Measurements from ENCODE around the gene ANAPC7.
A peak's percentile ranks its signal among the peaks of the same experiment; 100 is the strongest.
"Not testable (repeated sequence)": the region's sequence is repeated elsewhere in the genome, so short reads cannot be mapped to it uniquely, and the experiment has no call there.

The ANAPC7 gene

DNA sequence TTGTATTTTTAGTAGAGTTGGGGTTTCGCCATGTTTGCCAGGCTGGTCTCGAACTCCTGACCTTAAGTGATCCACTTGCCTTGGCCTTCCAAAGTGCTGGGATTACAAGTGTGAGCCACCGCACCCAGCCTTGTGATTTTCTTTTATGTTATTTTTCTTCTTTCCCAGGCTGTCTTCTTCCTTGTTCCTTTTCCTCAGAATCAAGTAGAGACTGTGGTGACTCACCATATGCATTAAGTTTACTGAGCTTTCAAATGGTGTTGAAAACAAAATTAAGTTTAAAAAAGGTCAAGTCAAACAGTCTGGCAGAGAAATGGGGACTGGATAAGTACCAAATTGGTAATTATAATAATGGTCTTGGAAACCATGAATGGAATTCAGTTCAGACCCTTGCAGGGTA, 40.9 kb upstream of the ANAPC7 start:
- Histone ChIP-seq H3K4me2 (ENCODE audit: low read length, poor library complexity, severe bottlenecking) (no peak overlapping the region), H3K4ac (ENCODE audit: low read depth in 1 of 2, low read length in 2 of 2) (no peak overlapping the region), H3K9ac (ENCODE audit: low read length) (no peak overlapping the region), H3K36me3 (ENCODE audit: control insufficient read depth in 1 of 2, insufficient read depth in 2 of 2, low read depth in 1 of 2, low read length in 2 of 2) (peaks cover 37 to 63% of the 10 kb centered on the region in 2 experiments), H3K4me3 (ENCODE audit: insufficient read depth in 1 of 2, low read depth in 1 of 2, low read length in 2 of 2) (no peak overlapping the region), H4K91ac (ENCODE audit: low read length) (no peak overlapping the region), H3K27ac (ENCODE audit: low read length, poor library complexity, severe bottlenecking) (no peak overlapping the region), H3K79me1 (replicated peaks; ENCODE audit: low read length, poor library complexity, severe bottlenecking) (peaks cover 14% of the 10 kb centered on the region), H2BK120ac (ENCODE audit: low read depth, low read length) (no peak overlapping the region), H2AK5ac (ENCODE audit: low read length, severe bottlenecking) (no peak overlapping the region), H2BK5ac (ENCODE audit: low read depth, low read length, poor library complexity, severe bottlenecking) (no peak overlapping the region), H3K23ac (ENCODE audit: low read length in 2 of 2) (no peak overlapping the region), H2AFZ (ENCODE audit: low read depth, low read length) (no peak overlapping the region), H2BK12ac (ENCODE audit: low read length in 2 of 2) (no peak overlapping the region), H4K8ac (ENCODE audit: low read length) (no peak overlapping the region), H2BK15ac (ENCODE audit: low read depth, poor library complexity, severe bottlenecking) (no peak overlapping the region), H3K27me3 (ENCODE audit: control insufficient read depth in 1 of 2, insufficient read depth in 1 of 2, low read length in 2 of 2) (no peaks in the 10 kb centered on the region), H3K9me3 (ENCODE audit: control insufficient read depth, low read length) (no peaks in the 10 kb centered on the region), H3K4me1 (ENCODE audit: control insufficient read depth, insufficient read depth, low read depth, low read length) (peaks cover 3% of the 10 kb centered on the region), H3K14ac (ENCODE audit: low read length in 2 of 2) (no peak overlapping the region), H3K18ac (ENCODE audit: low read depth in 1 of 2, low read length in 2 of 2) (no peak overlapping the region)
- no peak for DNase-seq
- WGBS: 100% methylated on average over 2 of the region's 3 CpGs

DNA sequence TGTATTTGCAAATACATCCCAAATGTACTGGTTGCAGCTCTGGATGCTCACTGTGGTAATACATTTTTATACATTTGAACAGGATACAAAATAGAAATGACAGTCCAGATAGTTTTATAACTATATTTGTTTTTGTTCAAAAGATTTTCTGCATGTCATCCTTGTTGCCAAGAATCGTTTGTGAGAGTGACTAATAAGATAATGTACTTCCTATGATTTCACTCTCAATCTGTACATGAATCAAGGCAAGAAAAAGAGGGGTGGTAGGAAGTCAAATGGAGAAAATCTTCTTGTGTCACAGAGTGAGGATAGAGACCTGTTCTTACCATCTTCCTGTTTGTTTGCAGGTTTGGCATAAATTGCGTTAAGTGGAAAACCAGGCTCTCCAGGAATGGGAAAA, 32.7 kb upstream of the ANAPC7 start:
- Histone ChIP-seq H2BK120ac (ENCODE audit: low read depth, low read length) (no peak overlapping the region), H4K8ac (ENCODE audit: low read length) (no peak overlapping the region), H3K9me3 (ENCODE audit: control insufficient read depth, low read length) (no peaks in the 10 kb centered on the region), H2BK15ac (ENCODE audit: low read depth, poor library complexity, severe bottlenecking) (no peak overlapping the region), H3K4me1 (ENCODE audit: control insufficient read depth, insufficient read depth, low read depth, low read length) (peaks cover 1% of the 10 kb centered on the region), H3K36me3 (ENCODE audit: control insufficient read depth in 1 of 2, insufficient read depth in 2 of 2, low read depth in 1 of 2, low read length in 2 of 2) (peaks cover 46 to 50% of the 10 kb centered on the region in 2 experiments), H3K4me3 (ENCODE audit: insufficient read depth in 1 of 2, low read depth in 1 of 2, low read length in 2 of 2) (no peak overlapping the region), H3K4ac (ENCODE audit: low read depth in 1 of 2, low read length in 2 of 2) (no peak overlapping the region), H3K79me1 (replicated peaks; ENCODE audit: low read length, poor library complexity, severe bottlenecking) (peaks cover 3% of the 10 kb centered on the region), H3K27me3 (ENCODE audit: control insufficient read depth in 1 of 2, insufficient read depth in 1 of 2, low read length in 2 of 2) (no peaks in the 10 kb centered on the region), H4K91ac (ENCODE audit: low read length) (no peak overlapping the region), H3K27ac (ENCODE audit: low read length, poor library complexity, severe bottlenecking) (no peak overlapping the region), H2BK12ac (ENCODE audit: low read length in 2 of 2) (no peak overlapping the region), H3K9ac (ENCODE audit: low read length) (peak overlapping the region; percentile 53), H2AFZ (ENCODE audit: low read depth, low read length) (no peak overlapping the region), H3K23ac (ENCODE audit: low read length in 2 of 2) (no peak overlapping the region), H2BK5ac (ENCODE audit: low read depth, low read length, poor library complexity, severe bottlenecking) (no peak overlapping the region), H2AK5ac (ENCODE audit: low read length, severe bottlenecking) (no peak overlapping the region), H3K18ac (ENCODE audit: low read depth in 1 of 2, low read length in 2 of 2) (no peak overlapping the region), H3K14ac (ENCODE audit: low read length in 2 of 2) (no peak overlapping the region), H3K4me2 (ENCODE audit: low read length, poor library complexity, severe bottlenecking) (no peak overlapping the region)
- WGBS: 100% methylated on average over 1 of the region's 2 CpGs
- no peak for DNase-seq

DNA sequence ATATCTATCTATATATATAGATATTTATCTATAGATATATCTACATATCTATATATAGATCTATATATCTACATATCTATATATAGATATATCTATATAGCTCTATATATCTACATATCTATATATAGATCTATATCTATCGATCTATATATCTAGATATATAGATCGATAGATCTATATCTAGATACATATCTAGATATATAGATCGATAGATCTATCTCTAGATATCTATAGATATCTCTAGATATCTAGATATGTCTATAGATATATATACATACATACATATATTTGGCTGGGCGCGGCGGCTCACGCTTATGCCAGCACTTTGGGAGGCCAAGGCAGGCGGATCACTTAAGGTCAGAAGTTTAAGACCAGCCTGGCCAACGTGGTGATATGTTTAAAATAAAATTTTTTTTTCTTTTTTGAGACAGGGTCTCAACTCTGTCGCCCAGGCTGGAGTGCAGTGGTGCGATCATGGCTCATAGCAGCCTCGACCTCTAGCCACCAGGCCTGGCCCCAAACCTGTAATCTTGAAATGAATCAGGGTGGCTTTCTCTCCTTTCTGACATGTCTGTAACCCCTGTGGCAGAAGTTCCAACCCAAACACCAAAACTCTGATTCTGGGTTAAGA, 28.6 kb upstream of the ANAPC7 start:
- Histone ChIP-seq H2BK5ac (ENCODE audit: low read depth, low read length, poor library complexity, severe bottlenecking) (no peak overlapping the region), H2BK12ac (ENCODE audit: low read length in 2 of 2) (no peak overlapping the region), H3K36me3 (ENCODE audit: control insufficient read depth in 1 of 2, insufficient read depth in 2 of 2, low read depth in 1 of 2, low read length in 2 of 2) (peaks cover 17 to 23% of the 10 kb centered on the region in 2 experiments), H3K4me2 (ENCODE audit: low read length, poor library complexity, severe bottlenecking) (no peak overlapping the region), H2BK120ac (ENCODE audit: low read depth, low read length) (no peak overlapping the region), H3K9me3 (ENCODE audit: control insufficient read depth, low read length) (no peaks in the 10 kb centered on the region), H3K27ac (ENCODE audit: low read length, poor library complexity, severe bottlenecking) (no peak overlapping the region), H3K14ac (ENCODE audit: low read length in 2 of 2) (no peak overlapping the region), H4K8ac (ENCODE audit: low read length) (no peak overlapping the region), H3K4ac (ENCODE audit: low read depth in 1 of 2, low read length in 2 of 2) (no peak overlapping the region), H3K4me3 (ENCODE audit: insufficient read depth in 1 of 2, low read depth in 1 of 2, low read length in 2 of 2) (no peak overlapping the region), H2AFZ (ENCODE audit: low read depth, low read length) (no peak overlapping the region), H3K27me3 (ENCODE audit: control insufficient read depth in 1 of 2, insufficient read depth in 1 of 2, low read length in 2 of 2) (no peaks in the 10 kb centered on the region), H3K4me1 (ENCODE audit: control insufficient read depth, insufficient read depth, low read depth, low read length) (peaks cover 3% of the 10 kb centered on the region), H3K79me1 (replicated peaks; ENCODE audit: low read length, poor library complexity, severe bottlenecking) (no peaks in the 10 kb centered on the region), H3K9ac (ENCODE audit: low read length) (peak overlapping the region; percentile 84), H4K91ac (ENCODE audit: low read length) (no peak overlapping the region), H3K18ac (ENCODE audit: low read depth in 1 of 2, low read length in 2 of 2) (no peak overlapping the region), H2BK15ac (ENCODE audit: low read depth, poor library complexity, severe bottlenecking) (peak overlapping the region; percentile 52), H2AK5ac (ENCODE audit: low read length, severe bottlenecking) (no peak overlapping the region), H3K23ac (ENCODE audit: low read length in 2 of 2) (no peak overlapping the region)
- DNase-seq: no peak
- WGBS: 90% methylated on average over 9 of the region's 12 CpGs

DNA sequence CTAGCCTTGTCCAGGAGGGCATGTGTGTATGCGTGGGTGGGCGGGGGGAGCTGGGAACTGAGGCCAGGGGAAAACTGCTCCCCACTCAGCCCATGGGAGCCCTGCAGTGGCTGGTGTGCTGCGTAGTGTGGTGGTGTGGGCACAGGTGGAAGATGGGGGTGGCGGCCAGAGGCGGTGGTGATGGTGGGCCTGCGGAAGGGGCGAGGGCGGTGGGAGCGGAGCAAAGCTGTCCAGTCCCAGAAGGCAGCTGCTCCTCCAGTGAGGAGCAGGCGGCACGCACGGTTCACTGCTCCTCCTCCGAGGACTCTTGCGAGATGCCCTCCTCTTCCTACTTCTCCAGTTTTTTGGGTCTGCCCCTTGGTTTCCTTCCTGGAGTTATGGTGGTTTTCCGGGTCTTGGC, 26.2 kb upstream of the ANAPC7 start:
- H4K91ac ChIP-seq (ENCODE audit: low read length); H2BK120ac ChIP-seq (ENCODE audit: low read depth, low read length); H3K4ac ChIP-seq (ENCODE audit: low read depth in 1 of 2, low read length in 2 of 2); H2AK5ac ChIP-seq (ENCODE audit: low read length, severe bottlenecking); H3K27ac ChIP-seq (ENCODE audit: low read length, poor library complexity, severe bottlenecking); H3K18ac ChIP-seq (ENCODE audit: low read depth in 1 of 2, low read length in 2 of 2); H3K9me3 ChIP-seq (ENCODE audit: control insufficient read depth, low read length); H3K14ac ChIP-seq (ENCODE audit: low read length in 2 of 2); H4K8ac ChIP-seq (ENCODE audit: low read length); H2AFZ ChIP-seq (ENCODE audit: low read depth, low read length); H3K4me1 ChIP-seq (ENCODE audit: control insufficient read depth, insufficient read depth, low read depth, low read length); H3K4me2 ChIP-seq (ENCODE audit: low read length, poor library complexity, severe bottlenecking); H3K9ac ChIP-seq (ENCODE audit: low read length); H2BK12ac ChIP-seq (ENCODE audit: low read length in 2 of 2); H3K79me1 ChIP-seq (replicated peaks; ENCODE audit: low read length, poor library complexity, severe bottlenecking); H3K23ac ChIP-seq (ENCODE audit: low read length in 2 of 2); H3K27me3 ChIP-seq (ENCODE audit: control insufficient read depth in 1 of 2, insufficient read depth in 1 of 2, low read length in 2 of 2); DNase-seq; H3K4me3 ChIP-seq (ENCODE audit: insufficient read depth in 1 of 2, low read depth in 1 of 2, low read length in 2 of 2); H2BK5ac ChIP-seq (ENCODE audit: low read depth, low read length, poor library complexity, severe bottlenecking): not testable (repeated sequence)
- peak overlapping the region; percentile 92 for H2BK15ac ChIP-seq (ENCODE audit: low read depth, poor library complexity, severe bottlenecking)
- 94% methylated on average over 14 of the region's 15 CpGs for WGBS
- H3K36me3 ChIP-seq (ENCODE audit: control insufficient read depth in 1 of 2, insufficient read depth in 2 of 2, low read depth in 1 of 2, low read length in 2 of 2): peaks cover 5 to 10% of the 10 kb centered on the region in 2 experiments
